ENCODE measurements around the gene UIMC1. TPM values are rescaled to one million over a fixed set of nuclear protein-coding genes. Genes with fewer than 3 reads are reported as not detected.
"Not testable (repeated sequence)": the region's sequence is repeated elsewhere in the genome, so short reads cannot be mapped to it uniquely, and the experiment has no call there.

UIMC1 gene
- total RNA-seq, 1 donor from 2014 or later = 36.1 TPM

GRCh38 chr5:176870644-176871043 lies 135.9 kb downstream of the UIMC1 start:
- peaks cover 52% of the 10 kb centered on the region for H3K27me3 Mint-ChIP-seq (ENCODE audit: low read depth, unreplicated experiment)
- H4K20me1 ChIP-seq (ENCODE audit: insufficient read depth, low read length); H3K27ac Mint-ChIP-seq (ENCODE audit: unreplicated experiment); H3K4me3 ChIP-seq (ENCODE audit: insufficient read depth, low read depth, low read length); FAIRE-seq; DNase-seq (ENCODE audit: low read depth); H3K4me3 Mint-ChIP-seq (ENCODE audit: unreplicated experiment); H3K36me3 Mint-ChIP-seq (ENCODE audit: low read depth, unreplicated experiment); H3K4me1 ChIP-seq (ENCODE audit: insufficient read depth, low read length); H3K9ac ChIP-seq (ENCODE audit: low read length); H3K4me1 Mint-ChIP-seq (ENCODE audit: low read depth, unreplicated experiment); H3K4me2 ChIP-seq (ENCODE audit: low read length); H3K79me2 ChIP-seq (ENCODE audit: insufficient read depth, low read length); H3K9me3 Mint-ChIP-seq (ENCODE audit: unreplicated experiment); H2AFZ ChIP-seq (ENCODE audit: low read depth, low read length); H3K36me3 ChIP-seq (ENCODE audit: insufficient read depth, low read length); H3K27ac ChIP-seq (ENCODE audit: low read depth, low read length); H3K9me3 ChIP-seq (ENCODE audit: insufficient read depth, low read depth, low read length): not testable (repeated sequence)
- peaks cover 16% of the 10 kb centered on the region for H3K27me3 ChIP-seq (ENCODE audit: insufficient read depth, low read length)

GRCh38 chr5:176870110-176870591 lies 136.4 kb downstream of the UIMC1 start:
- Mint-ChIP-seq H3K36me3 (ENCODE audit: low read depth, unreplicated experiment) (peaks cover 3% of the 10 kb centered on the region), H3K4me1 (ENCODE audit: low read depth, unreplicated experiment) (no peaks in the 10 kb centered on the region), H3K27me3 (ENCODE audit: low read depth, unreplicated experiment) (peaks cover 52% of the 10 kb centered on the region), H3K9me3 (ENCODE audit: unreplicated experiment) (no peaks in the 10 kb centered on the region), H3K27ac (ENCODE audit: unreplicated experiment) (no peak overlapping the region), H3K4me3 (ENCODE audit: unreplicated experiment) (no peak overlapping the region)
- H3K4me2 ChIP-seq (ENCODE audit: low read length) = no peak overlapping the region
- peaks cover 16% of the 10 kb centered on the region for H3K27me3 ChIP-seq (ENCODE audit: insufficient read depth, low read length)
- no peaks in the 10 kb centered on the region for H3K36me3 ChIP-seq (ENCODE audit: insufficient read depth, low read length)
- H3K9ac ChIP-seq (ENCODE audit: low read length) = no peak overlapping the region
- FAIRE-seq (no peak), DNase-seq (ENCODE audit: low read depth) (peak; percentile 10)
- no peaks in the 10 kb centered on the region for H3K9me3 ChIP-seq (ENCODE audit: insufficient read depth, low read depth, low read length)
- no peaks in the 10 kb centered on the region for H4K20me1 ChIP-seq (ENCODE audit: insufficient read depth, low read length)
- TF ChIP-seq EZH2 (IDR thresholded peaks at IDR 0.05; ENCODE audit: insufficient read depth, low read length) = no peak
- TF ChIP-seq, protein P1, sequence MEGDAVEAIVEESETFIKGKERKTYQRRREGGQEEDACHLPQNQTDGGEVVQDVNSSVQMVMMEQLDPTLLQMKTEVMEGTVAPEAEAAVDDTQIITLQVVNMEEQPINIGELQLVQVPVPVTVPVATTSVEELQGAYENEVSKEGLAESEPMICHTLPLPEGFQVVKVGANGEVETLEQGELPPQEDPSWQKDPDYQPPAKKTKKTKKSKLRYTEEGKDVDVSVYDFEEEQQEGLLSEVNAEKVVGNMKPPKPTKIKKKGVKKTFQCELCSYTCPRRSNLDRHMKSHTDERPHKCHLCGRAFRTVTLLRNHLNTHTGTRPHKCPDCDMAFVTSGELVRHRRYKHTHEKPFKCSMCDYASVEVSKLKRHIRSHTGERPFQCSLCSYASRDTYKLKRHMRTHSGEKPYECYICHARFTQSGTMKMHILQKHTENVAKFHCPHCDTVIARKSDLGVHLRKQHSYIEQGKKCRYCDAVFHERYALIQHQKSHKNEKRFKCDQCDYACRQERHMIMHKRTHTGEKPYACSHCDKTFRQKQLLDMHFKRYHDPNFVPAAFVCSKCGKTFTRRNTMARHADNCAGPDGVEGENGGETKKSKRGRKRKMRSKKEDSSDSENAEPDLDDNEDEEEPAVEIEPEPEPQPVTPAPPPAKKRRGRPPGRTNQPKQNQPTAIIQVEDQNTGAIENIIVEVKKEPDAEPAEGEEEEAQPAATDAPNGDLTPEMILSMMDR (IDR thresholded peaks at IDR 0.05; ENCODE audit: insufficient read depth, low read depth, low read length) = peak; percentile 18
- H3K79me2 ChIP-seq (ENCODE audit: insufficient read depth, low read length) = no peaks in the 10 kb centered on the region
- no peak overlapping the region for H3K27ac ChIP-seq (ENCODE audit: low read depth, low read length)
- H2AFZ ChIP-seq (ENCODE audit: low read depth, low read length) = no peak overlapping the region
- no peak overlapping the region for H3K4me3 ChIP-seq (ENCODE audit: insufficient read depth, low read depth, low read length)
- no peaks in the 10 kb centered on the region for H3K4me1 ChIP-seq (ENCODE audit: insufficient read depth, low read length)

DNA sequence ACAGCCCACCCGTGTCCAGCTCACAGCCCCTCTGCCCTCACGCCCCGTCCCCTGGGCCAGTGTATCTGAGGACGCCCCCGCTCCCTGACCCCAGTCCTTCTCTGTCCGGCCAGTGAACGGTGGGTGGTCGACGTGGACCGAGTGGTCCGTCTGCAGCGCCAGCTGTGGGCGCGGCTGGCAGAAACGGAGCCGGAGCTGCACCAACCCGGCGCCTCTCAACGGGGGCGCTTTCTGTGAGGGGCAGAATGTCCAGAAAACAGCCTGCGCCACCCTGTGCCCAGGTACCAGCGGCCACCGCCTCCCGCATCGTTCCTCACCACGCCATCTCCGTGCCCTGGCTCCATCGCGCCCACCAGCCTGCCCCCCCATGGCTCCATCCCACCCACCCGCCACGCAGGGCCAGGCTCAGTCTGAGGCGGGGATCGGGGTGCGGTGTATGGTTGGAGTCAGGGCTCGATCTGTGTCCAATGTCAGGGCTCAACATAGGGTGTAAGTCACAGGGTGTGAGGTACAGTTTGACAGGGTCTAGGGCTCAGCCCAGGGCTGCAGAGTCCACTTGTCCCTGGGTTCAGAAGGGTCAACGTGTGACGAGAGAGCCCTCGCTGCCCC lies 137.0 kb downstream of the UIMC1 start:
- Histone ChIP-seq H3K27ac (ENCODE audit: low read depth, low read length) (no peak overlapping the region), H3K9me3 (ENCODE audit: insufficient read depth, low read depth, low read length) (no peaks in the 10 kb centered on the region), H3K9ac (ENCODE audit: low read length) (no peak overlapping the region), H2AFZ (ENCODE audit: low read depth, low read length) (no peak overlapping the region), H3K79me2 (ENCODE audit: insufficient read depth, low read length) (no peaks in the 10 kb centered on the region), H4K20me1 (ENCODE audit: insufficient read depth, low read length) (no peaks in the 10 kb centered on the region), H3K36me3 (ENCODE audit: insufficient read depth, low read length) (no peaks in the 10 kb centered on the region), H3K4me2 (ENCODE audit: low read length) (no peak overlapping the region), H3K27me3 (ENCODE audit: insufficient read depth, low read length) (peaks cover 19% of the 10 kb centered on the region), H3K4me3 (ENCODE audit: insufficient read depth, low read depth, low read length) (no peak overlapping the region), H3K4me1 (ENCODE audit: insufficient read depth, low read length) (no peaks in the 10 kb centered on the region)
- Mint-ChIP-seq H3K4me3 (ENCODE audit: unreplicated experiment) (no peak overlapping the region), H3K27me3 (ENCODE audit: low read depth, unreplicated experiment) (peaks cover 52% of the 10 kb centered on the region), H3K36me3 (ENCODE audit: low read depth, unreplicated experiment) (no peaks in the 10 kb centered on the region), H3K27ac (ENCODE audit: unreplicated experiment) (no peak overlapping the region), H3K9me3 (ENCODE audit: unreplicated experiment) (no peaks in the 10 kb centered on the region), H3K4me1 (ENCODE audit: low read depth, unreplicated experiment) (no peaks in the 10 kb centered on the region)
- TF ChIP-seq, protein P1 (IDR thresholded peaks at IDR 0.05; ENCODE audit: insufficient read depth, low read depth, low read length) = no peak
- TF ChIP-seq EZH2 (IDR thresholded peaks at IDR 0.05; ENCODE audit: insufficient read depth, low read length) = no peak
- DNase-seq (ENCODE audit: low read depth) (no peak), FAIRE-seq (no peak)
